NCI-H2196 treated with DMSO at 0.1 percent for 48 hours (cell line): ENCODE data around the gene TP53TG5.

Source experiments
- DNase-seq: peaks from one replicate; lab custom pipeline; 2025; ENCODE audit not compliant: unreplicated experiment; lab: John Stamatoyannopoulos, UW

The TP53TG5 gene

DNA sequence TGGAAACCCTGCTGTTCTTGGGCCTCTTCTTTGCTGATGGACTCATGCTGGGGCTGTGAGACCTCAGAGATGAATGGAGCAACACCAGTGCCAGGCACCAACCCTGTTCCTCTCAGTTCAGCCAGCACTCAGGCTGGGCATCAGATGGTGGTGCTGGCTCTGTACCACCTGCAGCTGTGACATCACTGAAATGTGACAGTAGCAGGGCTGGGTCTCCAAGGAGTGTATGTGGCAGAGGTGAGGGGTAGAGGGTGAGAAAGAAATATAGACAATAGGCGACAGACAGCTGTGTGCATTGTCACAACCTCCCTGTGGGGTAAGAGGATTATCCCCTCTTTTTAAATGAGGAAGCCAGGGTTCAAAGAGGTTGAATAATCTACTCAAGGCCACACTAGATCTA lies at the start of gene TP53TG5:
TSS of gene TP53TG5 (minus strand) at position 135 of the 400 bp plus-strand sequence. CDS start at position 46, 89 bp downstream.
- DNase-seq, result no peak

DNA sequence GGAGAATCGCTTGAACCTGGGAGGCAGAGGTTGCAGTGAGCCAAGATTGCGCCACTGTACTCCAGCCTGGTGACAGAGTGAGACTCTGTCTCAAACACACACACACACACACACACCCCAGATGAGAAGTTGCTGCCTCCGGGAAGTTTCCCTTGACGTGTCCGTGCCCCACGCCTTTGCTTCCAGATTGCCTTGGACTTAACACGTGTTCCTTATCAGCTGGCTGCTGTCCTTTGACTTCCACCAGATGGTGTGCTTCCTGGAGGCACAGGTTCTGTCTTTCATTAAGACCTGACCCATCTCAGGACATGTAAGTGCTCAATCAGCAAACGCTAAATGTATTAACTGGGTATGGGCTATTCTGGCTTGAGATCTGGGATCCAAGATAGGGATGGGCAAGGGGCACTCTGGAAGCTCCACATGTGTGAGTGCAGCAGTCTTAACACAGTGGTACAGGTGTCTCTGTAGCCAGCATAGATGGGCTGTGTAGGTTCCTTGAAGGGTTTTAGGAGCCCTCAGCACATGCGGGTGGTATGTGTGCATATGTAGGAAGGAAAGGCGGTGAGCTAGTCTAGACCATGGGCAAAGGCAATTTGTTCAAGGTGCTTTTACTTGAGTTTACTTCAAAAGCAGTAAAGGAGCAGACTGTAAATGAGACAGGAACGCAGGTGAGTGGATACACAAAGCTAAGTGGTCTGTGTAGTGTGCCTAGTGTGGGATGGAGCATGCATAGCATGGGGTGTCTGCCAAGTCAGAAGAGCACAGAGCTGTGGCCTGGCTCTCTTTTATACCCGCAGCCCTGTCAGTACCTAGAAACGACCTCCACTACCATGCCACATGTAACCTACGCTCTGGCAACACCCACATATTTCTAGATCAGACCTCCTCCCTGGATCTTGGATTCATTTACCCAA lies 49.4 kb upstream of the TP53TG5 start:
- DNase-seq, result no peak

- no peak for DNase-seq
Observed at GRCh38 chr20:45426320-45427016, 48.3 kb upstream of the TP53TG5 start.

GRCh38 chr20:45425561-45425960 lies 47.4 kb upstream of the TP53TG5 start:
- DNase-seq, result no peak

DNA sequence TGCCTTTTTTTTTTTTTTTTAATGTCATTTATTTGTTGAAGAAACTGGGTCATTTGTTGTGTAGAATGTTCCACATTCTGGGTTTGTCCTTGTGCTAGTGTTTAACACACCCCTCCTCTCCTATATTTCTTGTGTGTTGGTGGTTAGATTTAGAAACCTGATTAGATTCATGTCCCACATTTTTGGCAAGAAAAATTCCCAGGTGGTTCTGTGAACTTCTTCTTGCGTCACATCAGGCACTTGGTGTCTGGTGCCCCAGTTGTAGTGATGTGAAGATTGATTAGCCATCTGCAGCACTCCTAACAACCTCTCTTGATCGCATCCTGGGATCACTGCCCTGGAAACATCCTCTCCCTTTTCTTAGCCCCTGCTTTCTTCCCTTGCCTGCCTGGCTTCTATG lies 45.6 kb upstream of the TP53TG5 start:
- DNase-seq, result no peak

DNA sequence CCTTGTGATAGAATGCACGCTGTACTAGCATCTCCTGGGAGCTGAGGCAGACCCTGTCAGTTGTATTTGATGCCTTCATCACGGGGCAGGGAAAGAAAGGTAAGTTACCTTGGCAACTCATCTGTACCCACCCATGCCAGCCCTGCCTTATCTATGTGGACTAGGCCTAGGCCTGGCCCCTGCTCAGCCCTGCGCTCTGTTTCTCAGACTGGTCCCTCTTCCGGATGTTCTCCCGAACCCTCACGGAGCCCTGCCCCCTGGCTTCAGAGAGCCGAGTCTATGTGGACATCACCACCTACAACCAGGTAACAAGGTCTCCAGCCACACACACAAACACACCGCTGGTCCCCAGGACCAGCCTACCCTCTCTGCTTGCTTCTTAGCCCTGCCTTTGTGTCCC lies 42.0 kb upstream of the TP53TG5 start:
- DNase-seq, result no peak

- DNase-seq, result peak; percentile 95
Observed at GRCh38 chr20:45419188-45420091, 41.3 kb upstream of the TP53TG5 start.

DNA sequence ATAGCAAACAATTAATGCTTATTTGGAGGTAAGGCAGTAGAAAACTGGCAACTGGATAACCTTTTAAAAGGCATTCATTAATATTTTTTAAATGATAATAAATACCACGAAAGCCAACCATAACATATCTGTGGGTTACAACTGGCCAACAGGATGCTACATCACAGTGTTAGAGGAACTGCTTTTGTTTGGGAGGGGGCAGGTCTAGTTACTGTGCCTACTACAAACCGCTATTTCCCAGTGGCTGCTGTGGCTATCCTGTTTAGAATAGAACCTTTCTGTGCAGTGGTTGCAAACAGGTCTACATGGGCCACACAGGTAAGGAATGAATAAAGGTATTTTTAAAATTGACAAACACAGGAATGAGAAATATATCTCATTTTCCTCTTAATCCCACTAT lies 38.8 kb upstream of the TP53TG5 start:
- DNase-seq, result no peak

GRCh38 chr20:45415822-45416637 lies 37.9 kb upstream of the TP53TG5 start, which contains the start of gene PIGT:
PIGT (plus strand) TSS chr20:45416141; CDS start chr20:45416157, 16 bp downstream.
- DNase-seq, result peak; percentile 66

DNA sequence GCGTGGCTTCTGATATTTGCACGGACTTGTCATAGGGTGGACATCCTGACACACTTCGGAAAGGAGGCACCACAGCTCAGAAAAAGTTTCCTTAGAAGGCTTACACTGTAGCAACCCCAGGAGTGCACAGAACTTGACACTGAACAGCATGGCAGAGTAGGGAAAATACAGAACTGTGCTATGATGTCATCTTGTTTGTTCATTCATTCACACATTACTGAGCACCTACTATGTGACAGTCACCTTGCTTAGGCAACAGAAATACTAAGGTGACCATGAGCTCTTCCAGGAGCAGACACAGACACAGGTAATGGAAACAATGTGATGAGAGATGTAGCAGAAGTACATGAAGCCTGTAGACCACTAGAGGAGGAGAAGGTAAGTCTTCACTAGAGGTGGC lies 35.4 kb upstream of the TP53TG5 start:
- DNase-seq, result no peak

DNA sequence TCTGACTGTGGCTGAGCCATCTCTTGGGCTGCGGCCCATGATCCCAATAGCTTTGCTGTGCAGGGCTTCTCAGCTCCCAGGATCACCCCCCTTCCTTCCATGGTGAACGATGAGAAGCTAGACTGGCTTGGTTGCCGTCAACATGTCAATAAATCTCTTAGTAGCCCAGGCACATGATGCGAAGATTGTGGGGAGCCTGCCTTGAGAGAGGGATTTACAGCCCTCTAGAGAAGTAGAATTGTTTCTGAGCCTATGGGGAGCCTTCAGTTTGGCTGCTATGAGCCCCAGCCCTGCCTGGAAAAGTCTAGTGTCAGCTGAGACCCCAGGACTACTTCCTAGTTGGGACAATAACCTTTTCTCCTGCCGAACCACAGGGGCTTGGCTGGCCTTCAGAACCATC lies 34.5 kb upstream of the TP53TG5 start:
- DNase-seq, result no peak

DNA sequence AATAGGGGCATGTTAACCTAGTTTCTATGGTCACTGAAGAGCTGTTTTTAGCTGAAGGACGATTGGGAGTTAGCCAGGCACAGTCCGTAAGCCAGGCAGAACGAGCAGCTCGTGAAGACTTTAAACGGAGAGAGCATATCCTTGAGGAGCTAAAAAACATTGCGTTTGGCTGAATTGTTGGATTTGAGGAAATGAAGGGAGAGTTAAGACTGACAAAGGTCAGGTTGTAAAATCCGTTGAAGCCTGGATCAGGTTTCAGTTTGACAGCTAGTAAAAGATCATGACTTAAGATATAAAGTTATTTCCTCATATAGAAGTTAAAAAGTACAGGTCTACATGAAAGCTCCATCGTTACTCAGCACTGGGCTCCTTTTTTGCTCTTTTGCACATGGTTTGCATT lies 32.8 kb upstream of the TP53TG5 start:
- no peak for DNase-seq

GRCh38 chr20:45409521-45410272 lies 31.6 kb upstream of the TP53TG5 start:
- no peak for DNase-seq

DNA sequence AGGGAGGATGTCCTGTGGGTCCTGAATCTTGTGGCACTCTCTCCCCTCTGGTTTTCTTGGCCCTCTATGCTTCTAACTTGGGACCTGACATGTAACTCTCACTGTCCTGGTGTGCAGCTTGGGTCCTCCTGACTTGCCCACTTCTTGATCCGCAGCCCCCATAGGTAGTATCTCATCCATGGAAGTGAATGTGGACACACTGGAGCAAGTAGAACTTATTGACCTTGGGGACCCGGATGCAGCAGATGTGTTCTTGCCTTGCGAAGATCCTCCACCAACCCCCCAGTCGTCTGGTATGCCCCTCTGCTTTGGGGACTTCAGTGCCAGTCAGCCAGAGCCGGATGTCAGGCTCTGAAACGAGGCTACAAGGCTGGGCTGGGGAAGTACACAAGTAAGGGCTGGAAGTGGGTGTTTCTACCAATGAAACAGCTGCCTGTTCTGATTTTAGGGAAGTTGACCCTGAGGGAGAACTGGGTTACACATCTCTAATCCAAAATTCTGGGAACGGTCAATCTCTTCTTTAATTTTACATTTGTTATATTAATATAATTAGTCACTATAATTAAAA lies 30.6 kb upstream of the TP53TG5 start:
- DNase-seq, result no peak

DNA sequence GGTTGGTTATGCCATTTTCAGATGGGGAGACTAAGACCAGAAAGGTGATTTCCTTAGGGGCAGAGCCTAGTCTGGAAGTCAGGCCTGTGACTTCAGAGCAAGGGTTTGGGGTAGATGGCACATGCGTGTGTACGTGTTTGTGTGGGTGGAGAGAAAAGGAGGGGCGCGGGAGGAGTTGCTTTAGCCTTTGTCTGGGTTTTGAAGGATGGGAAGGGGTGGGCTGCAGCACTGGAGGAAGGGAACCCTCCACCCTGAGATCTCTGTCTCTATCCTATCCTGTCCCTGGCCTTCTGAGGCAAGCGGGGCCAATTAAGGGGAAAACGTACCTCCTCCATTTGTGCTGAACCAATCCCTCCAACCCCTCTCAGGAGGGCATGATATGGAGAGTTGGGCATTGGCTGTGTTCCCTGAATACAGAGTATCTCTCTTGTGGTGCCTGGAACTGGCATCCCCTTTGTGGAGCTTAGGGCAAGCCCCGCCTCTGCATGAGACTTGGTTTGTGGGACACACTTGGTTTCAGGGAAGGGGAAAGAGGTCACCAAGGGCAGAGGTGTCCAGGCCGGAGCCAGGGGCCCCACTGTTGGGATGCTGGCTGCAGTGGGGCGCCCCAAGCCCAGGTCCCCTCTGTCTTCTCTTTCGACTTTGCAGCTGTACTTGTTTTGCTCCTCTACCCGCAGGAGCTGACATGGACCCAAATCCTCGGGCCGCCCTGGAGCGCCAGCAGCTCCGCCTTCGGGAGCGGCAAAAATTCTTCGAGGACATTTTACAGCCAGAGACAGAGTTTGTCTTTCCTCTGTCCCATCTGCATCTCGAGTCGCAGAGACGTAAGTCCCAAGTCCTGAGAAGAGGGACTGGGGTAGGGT lies 29.9 kb upstream of the TP53TG5 start, which contains the start of gene DBNDD2:
TSS of gene DBNDD2 (plus strand) at position 507 of the 863 bp plus-strand sequence. CDS start at position 686, 179 bp downstream.
- no peak for DNase-seq

DNA sequence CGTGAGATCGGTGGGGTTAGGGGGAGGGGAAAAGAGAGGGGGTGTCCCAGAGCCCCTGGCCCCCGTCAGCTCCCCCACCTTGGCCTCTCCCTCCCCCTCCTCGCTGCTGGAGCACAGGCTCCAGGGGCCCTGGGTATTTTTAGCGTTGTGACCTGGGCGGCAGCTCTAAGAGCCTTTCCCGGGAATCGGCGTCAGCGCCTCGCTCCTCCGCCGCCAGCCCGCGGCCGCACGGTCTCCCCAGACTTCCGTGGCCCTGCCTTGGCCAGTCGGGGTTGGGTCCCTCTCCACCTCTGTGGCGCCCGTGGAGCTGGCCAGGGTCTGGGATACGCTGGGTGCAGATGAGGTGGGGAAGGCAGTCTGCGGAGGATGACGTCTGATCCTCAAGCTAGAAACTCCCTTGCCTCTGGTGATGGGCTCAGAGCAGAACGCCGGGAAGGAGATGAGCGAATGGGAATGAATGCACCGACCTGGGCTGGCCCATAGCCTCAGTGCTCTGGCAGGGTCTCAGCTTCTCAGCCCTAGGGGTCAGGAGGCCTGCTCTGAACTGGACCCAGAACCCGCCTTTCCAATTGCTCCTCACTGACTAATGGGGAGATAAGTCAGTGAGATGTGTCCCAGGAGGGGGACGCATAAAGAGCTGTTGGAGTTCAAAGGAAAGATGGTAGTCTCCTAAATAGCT lies 29.1 kb upstream of the TP53TG5 start:
- DNase-seq, result no peak

DNA sequence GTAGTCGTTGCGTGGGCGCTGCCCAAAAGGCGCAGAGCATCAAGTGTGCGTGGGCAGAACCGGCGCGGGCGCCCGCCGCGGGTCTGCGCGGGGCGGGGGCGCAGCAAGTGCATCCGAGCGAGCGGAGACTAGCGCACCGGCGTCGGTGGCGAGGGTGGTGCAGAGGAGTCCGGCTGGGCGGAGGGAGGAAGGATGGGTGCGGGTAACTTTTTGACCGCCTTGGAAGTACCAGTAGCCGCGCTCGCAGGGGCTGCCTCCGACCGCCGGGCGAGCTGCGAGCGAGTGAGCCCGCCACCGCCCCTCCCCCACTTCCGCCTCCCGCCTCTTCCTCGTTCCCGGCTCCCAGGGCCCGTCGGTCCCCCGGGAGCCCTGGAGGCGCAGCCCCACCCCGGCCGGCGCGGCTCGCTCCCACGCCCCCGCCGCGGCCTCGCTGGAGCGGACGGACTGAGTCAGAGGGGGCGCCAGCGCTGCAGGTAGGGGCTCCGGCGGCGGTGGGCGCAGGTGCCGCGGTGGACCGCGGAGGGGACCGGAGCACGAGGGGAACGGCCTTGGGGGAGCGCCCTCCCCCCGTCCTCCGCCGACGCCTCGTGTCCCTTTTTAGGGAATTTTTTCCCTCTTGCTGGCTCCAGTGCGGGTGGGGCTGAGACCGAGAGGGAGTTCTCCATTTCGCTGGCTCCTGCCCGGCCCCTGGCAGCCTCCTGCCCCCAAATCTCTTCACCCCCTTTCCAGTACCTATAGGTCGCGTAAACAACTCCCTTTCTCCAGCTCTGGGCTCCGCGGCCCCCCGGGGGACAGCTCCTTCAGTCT lies 28.3 kb upstream of the TP53TG5 start:
- DNase-seq, result peak; percentile 12
